HCT116 (cell line): ENCODE results near the gene ACADS.

Source experiments
- EZH2phosphoT487 ChIP-seq: fragments of 200-600 bp; IDR thresholded peaks from 2 replicates; pipeline ENCODE4 v1.6.1; 2018; ENCODE audit warnings: antibody characterized with exemption, borderline replicate concordance
- POLR2A ChIP-seq: IDR thresholded peaks from 2 replicates; pipeline ENCODE4 v1.7.0; 2011; ENCODE audit warnings: borderline replicate concordance; ENCODE audit not compliant: insufficient read depth, insufficient read length; ENCODE audit errors: extremely low read depth
- SIN3A ChIP-seq: IDR thresholded peaks from 2 replicates; pipeline ENCODE4 v1.6.1; 2012; ENCODE audit warnings: low read depth
- SP1 ChIP-seq: IDR thresholded peaks from 2 replicates; pipeline ENCODE4 v1.6.1; 2012; ENCODE audit warnings: low read depth

GRCh38 chr12:120766566-120766965, 40.9 kb downstream of the ACADS start:
- TF ChIP-seq EZH2phosphoT487 (no peak), SIN3A (no peak), SP1 (no peak), POLR2A (no peak)
